ENCODE measurements around the gene C1GALT1.

C1GALT1 gene

DNA sequence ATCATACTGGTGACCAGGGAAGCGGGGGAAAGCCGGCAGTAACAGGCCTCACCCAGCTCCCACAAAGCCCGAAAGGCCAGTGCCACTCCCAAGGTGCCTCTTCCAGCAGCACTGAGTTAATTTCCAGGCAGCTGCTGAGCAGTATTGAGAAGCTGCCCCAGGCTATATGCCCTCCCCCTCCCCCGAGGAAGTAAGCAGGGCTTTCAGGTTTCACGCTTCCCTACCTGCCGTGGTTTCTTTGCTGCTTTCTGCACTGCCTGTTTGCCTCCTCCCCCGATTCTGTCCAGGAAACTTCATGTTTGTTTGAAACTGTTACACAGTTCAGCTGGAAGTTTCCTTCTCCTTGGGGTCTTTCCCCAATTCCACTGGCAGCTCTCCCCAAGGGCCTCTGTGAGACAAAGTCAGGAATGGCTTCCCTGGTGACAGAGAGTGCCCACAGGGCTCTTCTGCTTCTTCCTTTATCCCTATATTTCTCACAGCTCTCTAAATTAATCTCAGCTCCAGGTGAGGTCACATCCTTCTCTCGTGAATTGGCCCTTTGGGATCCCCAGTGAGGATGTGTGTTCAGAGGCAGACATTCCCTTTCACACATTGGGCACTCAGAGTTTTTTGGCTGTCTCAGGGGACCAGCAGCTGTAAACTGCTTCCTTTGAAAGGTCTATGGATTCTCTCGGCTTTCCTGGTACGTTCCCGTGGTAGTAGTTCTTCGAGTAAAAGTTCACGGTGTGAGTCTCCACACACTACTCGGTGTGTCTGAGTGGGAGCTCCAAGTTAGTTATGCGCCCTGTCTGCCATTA is 19.4 kb downstream of the C1GALT1 start:
- TF ChIP-seq, protein P1, sequence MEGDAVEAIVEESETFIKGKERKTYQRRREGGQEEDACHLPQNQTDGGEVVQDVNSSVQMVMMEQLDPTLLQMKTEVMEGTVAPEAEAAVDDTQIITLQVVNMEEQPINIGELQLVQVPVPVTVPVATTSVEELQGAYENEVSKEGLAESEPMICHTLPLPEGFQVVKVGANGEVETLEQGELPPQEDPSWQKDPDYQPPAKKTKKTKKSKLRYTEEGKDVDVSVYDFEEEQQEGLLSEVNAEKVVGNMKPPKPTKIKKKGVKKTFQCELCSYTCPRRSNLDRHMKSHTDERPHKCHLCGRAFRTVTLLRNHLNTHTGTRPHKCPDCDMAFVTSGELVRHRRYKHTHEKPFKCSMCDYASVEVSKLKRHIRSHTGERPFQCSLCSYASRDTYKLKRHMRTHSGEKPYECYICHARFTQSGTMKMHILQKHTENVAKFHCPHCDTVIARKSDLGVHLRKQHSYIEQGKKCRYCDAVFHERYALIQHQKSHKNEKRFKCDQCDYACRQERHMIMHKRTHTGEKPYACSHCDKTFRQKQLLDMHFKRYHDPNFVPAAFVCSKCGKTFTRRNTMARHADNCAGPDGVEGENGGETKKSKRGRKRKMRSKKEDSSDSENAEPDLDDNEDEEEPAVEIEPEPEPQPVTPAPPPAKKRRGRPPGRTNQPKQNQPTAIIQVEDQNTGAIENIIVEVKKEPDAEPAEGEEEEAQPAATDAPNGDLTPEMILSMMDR (IDR thresholded peaks at IDR 0.05) = no peak
- Histone ChIP-seq H3K36me3 (no peaks in the 10 kb centered on the region), H3K4me3 (ENCODE audit: low read depth in 1 of 2, low read length in 1 of 2) (no peak overlapping the region), H3K4me1 (ENCODE audit: control insufficient read depth in 1 of 2, insufficient read depth in 1 of 2, low read depth in 1 of 2, low read length in 1 of 2) (peaks cover 8 to 10% of the 10 kb centered on the region in 2 experiments), H3K9me3 (no peaks in the 10 kb centered on the region), H3K27ac (peak overlapping the region; percentile 46), H3K27me3 (no peaks in the 10 kb centered on the region)

DNA sequence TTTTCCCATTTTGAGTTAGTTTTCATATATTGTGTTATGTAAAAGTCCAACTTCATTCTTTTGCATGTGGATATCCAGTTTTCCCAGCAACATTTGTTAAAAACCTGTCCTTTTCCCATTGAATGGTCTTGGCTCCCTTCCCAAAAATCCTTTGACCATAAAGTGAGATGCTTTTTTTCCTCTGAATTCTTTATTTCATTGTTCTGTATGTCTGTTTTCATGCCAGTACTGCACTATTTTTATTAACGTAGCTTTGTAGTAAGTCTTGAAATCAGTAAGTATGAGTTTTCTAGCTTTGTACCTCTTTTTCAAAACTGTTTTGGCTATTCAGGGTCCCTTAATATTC is 20.0 kb downstream of the C1GALT1 start:
- Histone ChIP-seq H3K9me3 (no peaks in the 10 kb centered on the region), H3K4me1 (ENCODE audit: control insufficient read depth in 1 of 2, insufficient read depth in 1 of 2, low read depth in 1 of 2, low read length in 1 of 2) (peaks cover 8 to 10% of the 10 kb centered on the region in 2 experiments), H3K4me3 (ENCODE audit: low read depth in 1 of 2, low read length in 1 of 2) (no peak overlapping the region), H3K36me3 (no peaks in the 10 kb centered on the region), H3K27me3 (no peaks in the 10 kb centered on the region), H3K27ac (no peak overlapping the region)
- TF ChIP-seq, protein P1 (IDR thresholded peaks at IDR 0.05) = no peak

GRCh38 chr7:7203813-7204575 is 21.6 kb downstream of the C1GALT1 start:
- Histone ChIP-seq H3K27me3 (no peaks in the 10 kb centered on the region), H3K4me3 (ENCODE audit: low read depth in 1 of 2, low read length in 1 of 2) (no peak overlapping the region), H3K27ac (no peak overlapping the region), H3K9me3 (no peaks in the 10 kb centered on the region), H3K36me3 (no peaks in the 10 kb centered on the region), H3K4me1 (ENCODE audit: control insufficient read depth in 1 of 2, insufficient read depth in 1 of 2, low read depth in 1 of 2, low read length in 1 of 2) (peaks cover 8 to 10% of the 10 kb centered on the region in 2 experiments)
- TF ChIP-seq, protein P1 (IDR thresholded peaks at IDR 0.05) = no peak

DNA sequence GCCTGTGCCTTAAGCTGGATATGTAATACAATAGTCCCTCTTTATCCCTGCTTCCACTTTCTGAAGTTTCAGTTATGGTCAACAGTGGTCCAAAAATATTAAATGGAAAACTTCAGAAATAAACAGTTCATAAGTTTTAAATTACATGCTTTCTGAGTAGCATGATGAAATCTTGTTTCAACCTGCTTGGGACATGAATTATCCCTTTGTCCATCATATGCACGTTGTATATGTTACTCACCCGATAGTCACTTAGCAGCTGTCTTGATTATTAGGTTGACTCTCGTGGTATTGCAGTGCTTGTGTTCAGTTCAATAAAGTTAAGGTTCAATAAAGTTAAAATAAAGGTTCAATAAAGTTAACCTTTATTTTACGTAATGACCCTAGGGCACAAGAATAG is 25.5 kb downstream of the C1GALT1 start:
- Histone ChIP-seq H3K36me3 (no peaks in the 10 kb centered on the region), H3K4me1 (ENCODE audit: control insufficient read depth in 1 of 2, insufficient read depth in 1 of 2, low read depth in 1 of 2, low read length in 1 of 2) (no peaks in the 10 kb centered on the region), H3K9me3 (no peaks in the 10 kb centered on the region), H3K27ac (no peak overlapping the region), H3K4me3 (ENCODE audit: low read depth in 1 of 2, low read length in 1 of 2) (no peak overlapping the region), H3K27me3 (no peaks in the 10 kb centered on the region)
- TF ChIP-seq, protein P1 (IDR thresholded peaks at IDR 0.05) = no peak

- no peak overlapping the region for H3K4me3 ChIP-seq (ENCODE audit: low read depth in 1 of 2, low read length in 1 of 2)
- no peaks in the 10 kb centered on the region for H3K36me3 ChIP-seq
- TF ChIP-seq, protein P1 (IDR thresholded peaks at IDR 0.05) = no peak
- H3K9me3 ChIP-seq = no peaks in the 10 kb centered on the region
- H3K27me3 ChIP-seq = no peaks in the 10 kb centered on the region
- no peak overlapping the region for H3K27ac ChIP-seq
- H3K4me1 ChIP-seq (ENCODE audit: control insufficient read depth in 1 of 2, insufficient read depth in 1 of 2, low read depth in 1 of 2, low read length in 1 of 2) = no peaks in the 10 kb centered on the region
Measured at GRCh38 chr7:7208520-7208919, 26.2 kb downstream of the C1GALT1 start.

All from neutrophil (primary cell).